ENCODE results near the gene COX8C. TPM values are rescaled to one million over a fixed set of nuclear protein-coding genes. Genes with fewer than 3 reads are reported as not detected.

Gene COX8C
- polyA plus RNA-seq, 3 donors = not detected

DNA sequence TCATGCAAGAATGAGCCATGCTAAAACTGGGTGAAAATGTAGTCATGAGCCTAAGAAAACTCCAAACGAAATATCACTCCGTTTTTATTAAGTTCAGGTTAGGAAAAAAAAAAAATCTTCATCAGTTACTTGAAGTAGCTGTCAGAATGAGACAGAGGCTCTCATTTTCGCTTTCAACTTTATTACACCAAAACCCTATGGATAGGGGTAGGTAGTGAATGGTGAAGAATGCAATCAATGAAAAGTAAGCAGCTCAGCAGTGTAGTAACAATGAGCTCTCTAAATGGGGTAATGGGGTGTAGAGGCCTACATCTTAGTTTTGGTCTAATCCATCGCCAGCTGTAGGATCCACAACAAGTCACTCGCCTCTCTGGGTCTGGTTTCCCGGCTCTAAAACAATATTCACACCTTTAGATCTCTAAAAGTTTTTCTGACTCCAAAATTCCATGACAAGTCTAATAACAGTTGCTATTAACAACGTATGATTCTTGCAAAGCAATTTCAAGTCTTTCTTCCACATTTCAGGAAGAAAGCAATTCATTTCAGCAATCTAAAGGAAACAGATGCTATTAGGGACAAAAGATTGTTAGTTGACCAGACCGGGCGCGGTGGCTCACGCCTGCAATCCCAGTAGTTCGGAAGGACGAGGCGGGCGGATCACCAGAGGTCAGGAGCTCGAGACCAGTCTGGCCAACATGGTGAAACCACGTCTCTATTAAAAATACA, 15.8 kb upstream of the COX8C start:
- 9% methylated on average over 12 of the region's 17 CpGs for WGBS (ENCODE audit: insufficient coverage)
- DNase-seq = no peak
- Mint-ChIP-seq H3K4me1 (peaks cover 44% of the 10 kb centered on the region), H3K27ac (peak overlapping the region in 5 of 7 donors; percentile 50 to 97 (median 94)), H3K9me3 (no peaks in the 10 kb centered on the region), H3K36me3 (peaks cover 0 to 3% of the 10 kb centered on the region in 2 donors), H3K27me3 (ENCODE audit: low read depth in 3 of 3) (no peaks in the 10 kb centered on the region), H3K4me3 (peak overlapping the region; percentile 90 to 93)
- peaks cover 60% of the 10 kb centered on the region for H4K20me1 ChIP-seq (ENCODE audit: insufficient read depth, low read length)
- peak overlapping the region; percentile 95 for H3K4me2 ChIP-seq (replicated peaks; ENCODE audit: extremely low read depth, low read length, poor library complexity, severe bottlenecking)
- no peak for TF ChIP-seq CTCF (IDR thresholded peaks at IDR 0.05)
- no peaks in the 10 kb centered on the region for H3K27me3 ChIP-seq (ENCODE audit: control insufficient read depth in 2 of 2, insufficient read depth in 2 of 2, low read length in 2 of 2)
- no peak overlapping the region for H2AFZ ChIP-seq (ENCODE audit: insufficient read depth, low read depth, low read length, poor library complexity, severe bottlenecking)
- H3K9ac ChIP-seq (ENCODE audit: insufficient read depth, low read length, poor library complexity, severe bottlenecking) = peak overlapping the region; percentile 95
- intact Hi-C loops (cut with micrococcal nuclease) = loop anchor here (10.0 kb wide), 4 partner anchors 126 to 634 kb away; partner anchors contain the start of genes GON7 (in 2 of the 2) and UBR7 (in 2 of the 2)
- no peaks in the 10 kb centered on the region for H3K36me3 ChIP-seq (replicated peaks in 1 of 2; ENCODE audit: control insufficient read depth in 1 of 2, insufficient read depth in 2 of 2, low read length in 2 of 2)
- peak overlapping the region in 1 of 2 donors; percentile 90 for H3K27ac ChIP-seq (ENCODE audit: low read depth in 1 of 2, low read length in 2 of 2)
- no peaks in the 10 kb centered on the region for H3K9me3 ChIP-seq (replicated peaks in 1 of 2; ENCODE audit: control insufficient read depth in 1 of 2, insufficient read depth in 1 of 2, low read length in 2 of 2)
- H3K4me1 ChIP-seq (ENCODE audit: control insufficient read depth in 1 of 2, insufficient read depth in 2 of 2, low read length in 2 of 2) = peaks cover 22 to 25% of the 10 kb centered on the region in 2 donors
- H3K79me2 ChIP-seq (ENCODE audit: insufficient read depth, low read length) = peaks cover 66% of the 10 kb centered on the region
- peak overlapping the region; percentile 62 to 98 (median 78) for H3K4me3 ChIP-seq (replicated peaks in 1 of 3; ENCODE audit: low read depth in 2 of 3, low read length in 3 of 3)

- WGBS (ENCODE audit: insufficient coverage) = under 1% methylated on average over 10 of the region's 21 CpGs
- no peak for DNase-seq
- intact Hi-C loops (cut with micrococcal nuclease) = loop anchor here (10.0 kb wide), 4 partner anchors 127 to 633 kb away; partner anchors contain the start of genes GON7 (in 2 of the 2) and UBR7 (in 2 of the 2)
Measured at GRCh38 chr14:93331728-93332396, 15.1 kb upstream of the COX8C start.

More at GRCh38 chr14:93331728-93332396, 15.1 kb upstream of the COX8C start:
- H4K20me1 ChIP-seq (ENCODE audit: insufficient read depth, low read length) = peaks cover 53% of the 10 kb centered on the region
- H3K9me3 ChIP-seq (replicated peaks in 1 of 2; ENCODE audit: control insufficient read depth in 1 of 2, insufficient read depth in 1 of 2, low read length in 2 of 2) = peaks cover 0 to 2% of the 10 kb centered on the region in 2 donors
- H3K27ac ChIP-seq (ENCODE audit: low read depth in 1 of 2, low read length in 2 of 2) = peak overlapping the region in 1 of 2 donors; percentile 90
- H3K36me3 Mint-ChIP-seq = peaks cover 0 to 3% of the 10 kb centered on the region in 2 donors
- H3K36me3 ChIP-seq (replicated peaks in 1 of 2; ENCODE audit: control insufficient read depth in 1 of 2, insufficient read depth in 2 of 2, low read length in 2 of 2) = no peaks in the 10 kb centered on the region
- peak overlapping the region; percentile 90 to 93 for H3K4me3 Mint-ChIP-seq
- no peak for TF ChIP-seq CTCF (IDR thresholded peaks at IDR 0.05)
- H3K9ac ChIP-seq (ENCODE audit: insufficient read depth, low read length, poor library complexity, severe bottlenecking) = peak overlapping the region; percentile 95
- peak overlapping the region; percentile 68 to 97 (median 90) for H3K27ac Mint-ChIP-seq
- H3K4me1 Mint-ChIP-seq = peaks cover 44% of the 10 kb centered on the region
- H2AFZ ChIP-seq (ENCODE audit: insufficient read depth, low read depth, low read length, poor library complexity, severe bottlenecking) = peak overlapping the region; percentile 79
- no peaks in the 10 kb centered on the region for H3K27me3 ChIP-seq (ENCODE audit: control insufficient read depth in 2 of 2, insufficient read depth in 2 of 2, low read length in 2 of 2)
- H3K27me3 Mint-ChIP-seq (ENCODE audit: low read depth in 3 of 3) = no peaks in the 10 kb centered on the region
- peak overlapping the region; percentile 62 to 98 (median 78) for H3K4me3 ChIP-seq (replicated peaks in 1 of 3; ENCODE audit: low read depth in 2 of 3, low read length in 3 of 3)
- H3K79me2 ChIP-seq (ENCODE audit: insufficient read depth, low read length) = peaks cover 59% of the 10 kb centered on the region
- H3K4me1 ChIP-seq (ENCODE audit: control insufficient read depth in 1 of 2, insufficient read depth in 2 of 2, low read length in 2 of 2) = peaks cover 22 to 25% of the 10 kb centered on the region in 2 donors
- peak overlapping the region; percentile 95 for H3K4me2 ChIP-seq (replicated peaks; ENCODE audit: extremely low read depth, low read length, poor library complexity, severe bottlenecking)
- peaks cover 0 to 2% (median 2%) of the 10 kb centered on the region in 7 donors for H3K9me3 Mint-ChIP-seq
